ENCODE results near the gene BUD13.
A peak's percentile ranks its signal among the peaks of the same experiment; 100 is the strongest.

Gene BUD13

DNA sequence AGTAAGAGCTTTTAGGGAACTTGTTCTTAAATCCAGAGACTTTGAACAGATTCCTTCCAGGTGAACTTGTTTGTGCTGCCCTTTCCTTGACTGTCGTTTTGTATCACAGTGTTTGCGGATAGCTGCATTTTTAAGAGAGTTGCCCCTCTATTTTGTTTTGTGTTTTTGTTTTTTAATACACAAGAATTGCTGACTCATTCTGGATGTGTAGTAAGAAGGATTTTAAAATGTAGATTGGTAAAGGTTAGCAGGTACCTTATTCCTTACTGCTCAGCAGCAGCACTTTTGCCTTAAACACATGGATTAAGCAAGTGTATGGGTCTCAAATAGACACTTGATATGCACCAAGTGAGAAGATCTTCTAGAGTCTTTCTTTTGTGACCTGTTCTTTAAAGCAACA, 27.8 kb upstream of the BUD13 start:
- Mint-ChIP-seq H3K4me3 (no peak overlapping the region), H3K9me3 (no peaks in the 10 kb centered on the region), H3K4me1 (ENCODE audit: low read depth) (no peaks in the 10 kb centered on the region), H3K27me3 (peaks cover 10% of the 10 kb centered on the region), H3K27ac (no peak overlapping the region), H3K36me3 (ENCODE audit: low read depth) (no peaks in the 10 kb centered on the region)
- intact Hi-C loops (cut with micrococcal nuclease): no loop called here

DNA sequence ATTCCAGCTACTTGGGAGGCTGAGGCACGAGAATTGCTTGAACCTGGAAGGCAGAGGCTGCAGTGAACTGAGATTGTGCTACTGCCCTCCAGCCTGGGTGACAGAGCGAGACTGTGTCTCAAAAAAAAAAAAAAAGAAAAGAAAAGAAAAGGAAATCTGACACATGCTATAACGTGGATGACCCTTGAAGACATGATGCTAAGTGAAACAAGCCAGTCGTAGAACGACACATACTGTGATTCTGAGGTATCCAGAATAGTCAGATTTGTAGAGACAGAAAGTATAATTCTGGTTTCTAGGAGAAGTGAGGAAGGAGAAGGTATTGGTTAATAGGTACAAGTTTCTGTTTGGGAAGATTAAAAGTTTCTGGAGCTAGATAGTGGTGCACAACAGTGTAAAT, 25.6 kb upstream of the BUD13 start:
- Mint-ChIP-seq H3K36me3 (ENCODE audit: low read depth) (no peaks in the 10 kb centered on the region), H3K9me3 (no peaks in the 10 kb centered on the region), H3K27me3 (peaks cover 12% of the 10 kb centered on the region), H3K4me3 (no peak overlapping the region), H3K4me1 (ENCODE audit: low read depth) (no peaks in the 10 kb centered on the region), H3K27ac (no peak overlapping the region)
- intact Hi-C loops (cut with micrococcal nuclease): no loop called here

DNA sequence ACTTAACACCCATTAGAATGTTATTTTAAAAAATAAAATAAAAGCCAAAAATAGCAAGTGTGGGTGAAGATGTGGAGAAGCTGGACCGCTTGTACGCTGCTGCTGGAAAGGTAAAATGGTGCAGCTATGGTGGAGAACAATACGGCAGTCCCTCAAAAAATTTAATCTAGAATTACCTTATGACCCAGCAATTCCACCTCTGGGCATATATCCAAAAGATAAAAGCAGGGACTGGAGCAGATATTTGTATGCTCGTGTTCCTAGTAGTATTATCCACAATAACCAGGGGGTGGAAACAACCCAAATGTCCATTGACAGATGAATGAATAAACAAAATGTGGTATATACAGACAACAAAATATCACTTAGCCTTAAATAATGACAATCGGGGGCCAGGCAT, 25.0 kb upstream of the BUD13 start:
- H3K36me3 Mint-ChIP-seq (ENCODE audit: low read depth): no peaks in the 10 kb centered on the region
- intact Hi-C loops (cut with micrococcal nuclease): no loop called here
- no peak overlapping the region for H3K4me3 Mint-ChIP-seq
- H3K27me3 Mint-ChIP-seq: peaks cover 11% of the 10 kb centered on the region
- H3K4me1 Mint-ChIP-seq (ENCODE audit: low read depth): peaks cover 4% of the 10 kb centered on the region
- no peak overlapping the region for H3K27ac Mint-ChIP-seq
- no peaks in the 10 kb centered on the region for H3K9me3 Mint-ChIP-seq

DNA sequence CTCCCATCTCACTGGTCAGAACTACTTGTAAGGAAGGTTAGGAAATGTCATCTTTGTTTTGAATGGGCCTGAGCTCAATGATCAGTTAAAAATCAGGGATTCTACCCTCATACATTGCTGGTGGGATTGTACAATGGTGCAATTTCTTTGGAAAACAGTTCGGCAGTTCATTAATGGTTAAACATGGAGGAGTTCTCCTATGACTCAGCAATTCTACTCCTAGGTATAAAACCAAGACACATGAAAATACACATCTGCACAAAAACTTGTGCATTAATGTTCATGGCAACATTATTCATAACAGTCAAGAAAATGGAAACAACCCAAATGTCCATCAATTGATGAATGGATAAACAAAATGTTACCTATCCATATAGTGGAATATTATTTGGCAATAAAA, 23.8 kb upstream of the BUD13 start:
- Mint-ChIP-seq H3K27me3 (peaks cover 10% of the 10 kb centered on the region), H3K27ac (no peak overlapping the region), H3K4me3 (no peak overlapping the region), H3K4me1 (ENCODE audit: low read depth) (peaks cover 6% of the 10 kb centered on the region), H3K36me3 (ENCODE audit: low read depth) (no peaks in the 10 kb centered on the region), H3K9me3 (no peaks in the 10 kb centered on the region)
- intact Hi-C loops (cut with micrococcal nuclease): no loop called here

DNA sequence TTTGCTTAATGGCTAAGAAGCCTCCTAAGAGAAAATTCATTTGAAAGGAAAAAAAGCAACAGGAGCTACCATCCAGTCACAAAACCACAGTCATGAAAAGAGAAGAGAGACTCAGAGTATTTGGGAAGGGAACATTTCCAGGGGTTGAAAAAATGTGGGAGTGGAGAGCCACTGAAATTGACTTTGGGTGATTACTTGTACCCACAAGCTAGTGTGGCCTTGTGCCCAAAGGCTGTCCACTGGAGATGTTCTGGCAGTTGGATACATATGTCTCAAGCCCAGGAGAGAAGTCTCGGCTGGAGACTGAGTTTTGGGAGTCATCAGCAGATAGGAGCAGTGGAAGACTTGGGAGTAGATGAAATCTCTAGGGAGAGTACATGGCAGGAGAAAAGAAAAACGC, 22.1 kb upstream of the BUD13 start:
- no peak overlapping the region for H3K4me3 Mint-ChIP-seq
- no peak overlapping the region for H3K27ac Mint-ChIP-seq
- H3K4me1 Mint-ChIP-seq (ENCODE audit: low read depth): peaks cover 16% of the 10 kb centered on the region
- no peaks in the 10 kb centered on the region for H3K36me3 Mint-ChIP-seq (ENCODE audit: low read depth)
- H3K9me3 Mint-ChIP-seq: no peaks in the 10 kb centered on the region
- H3K27me3 Mint-ChIP-seq: peaks cover 18% of the 10 kb centered on the region
- intact Hi-C loops (cut with micrococcal nuclease): loop anchor here (5.0 kb wide), 1 partner anchor 42 kb away; the partner anchor contains the start of gene APOA1

DNA sequence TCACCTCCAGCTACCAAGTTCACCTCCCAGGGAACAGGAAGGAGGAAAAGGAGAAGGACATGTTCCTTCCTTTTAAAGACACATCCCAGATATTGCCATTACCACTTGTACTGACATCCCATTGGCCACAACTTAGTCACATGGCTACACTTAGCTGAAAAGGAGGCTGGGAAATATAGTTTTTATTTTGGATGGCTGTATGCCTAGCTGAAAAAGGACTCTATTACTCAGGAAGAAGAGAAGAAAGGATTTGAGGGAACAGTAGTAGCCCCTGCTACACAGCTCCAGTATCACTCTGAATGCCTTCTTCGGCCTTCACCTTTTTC, 20.9 kb upstream of the BUD13 start:
- H3K27me3 Mint-ChIP-seq: peaks cover 17% of the 10 kb centered on the region
- peaks cover 20% of the 10 kb centered on the region for H3K4me1 Mint-ChIP-seq (ENCODE audit: low read depth)
- no peaks in the 10 kb centered on the region for H3K36me3 Mint-ChIP-seq (ENCODE audit: low read depth)
- intact Hi-C loops (cut with micrococcal nuclease): loop anchor here (5.0 kb wide), 1 partner anchor 44 kb away; the partner anchor contains the start of gene APOA1
- H3K27ac Mint-ChIP-seq: no peak overlapping the region
- no peak overlapping the region for H3K4me3 Mint-ChIP-seq
- H3K9me3 Mint-ChIP-seq: no peaks in the 10 kb centered on the region

DNA sequence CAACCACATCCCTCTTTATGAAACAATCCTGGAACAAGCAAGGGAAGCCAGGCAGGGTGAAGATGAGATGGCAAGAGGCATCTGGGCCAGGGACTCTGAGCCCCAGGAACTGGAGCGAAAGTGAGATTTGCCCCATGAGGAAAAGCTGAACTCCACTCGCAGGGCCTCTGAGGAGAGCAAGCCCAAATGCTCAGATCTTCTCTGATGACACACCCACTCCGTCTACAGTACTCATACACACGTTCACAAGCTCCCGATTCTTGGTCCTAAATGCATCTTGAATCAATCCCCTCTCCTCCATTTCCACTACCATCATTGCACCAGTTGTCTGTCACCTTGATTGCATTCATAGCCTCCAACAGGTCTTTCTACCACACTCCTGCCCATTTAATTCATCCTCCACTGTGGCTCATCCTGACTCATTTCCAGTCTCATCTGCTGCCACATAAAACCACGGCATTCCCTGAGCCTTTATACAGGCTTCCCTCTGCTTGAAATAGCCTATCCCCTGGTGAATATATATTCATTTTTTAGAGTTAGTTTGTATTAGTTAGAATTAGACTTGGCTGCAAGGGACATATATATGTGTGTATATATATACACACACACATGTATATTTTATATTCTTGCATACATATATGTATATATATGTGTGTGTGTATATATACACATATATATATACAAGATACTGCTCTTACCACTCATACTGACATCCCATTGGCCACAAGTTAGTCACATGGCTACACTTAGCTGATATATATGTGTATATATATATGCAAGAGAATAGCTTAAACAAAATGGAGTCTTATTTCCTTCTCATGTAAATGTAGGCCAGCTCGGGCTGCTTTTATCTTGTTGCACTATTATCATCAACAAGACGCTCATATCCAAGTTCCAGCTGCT, 20.3 kb upstream of the BUD13 start:
- Mint-ChIP-seq H3K27me3 (peaks cover 15% of the 10 kb centered on the region), H3K27ac (no peak overlapping the region), H3K9me3 (no peaks in the 10 kb centered on the region), H3K4me3 (no peak overlapping the region), H3K4me1 (ENCODE audit: low read depth) (peaks cover 26% of the 10 kb centered on the region), H3K36me3 (ENCODE audit: low read depth) (peaks cover 5% of the 10 kb centered on the region)
- intact Hi-C loops (cut with micrococcal nuclease): loop anchor here (5.0 kb wide), 1 partner anchor 44 kb away; the partner anchor contains the start of gene APOA1

DNA sequence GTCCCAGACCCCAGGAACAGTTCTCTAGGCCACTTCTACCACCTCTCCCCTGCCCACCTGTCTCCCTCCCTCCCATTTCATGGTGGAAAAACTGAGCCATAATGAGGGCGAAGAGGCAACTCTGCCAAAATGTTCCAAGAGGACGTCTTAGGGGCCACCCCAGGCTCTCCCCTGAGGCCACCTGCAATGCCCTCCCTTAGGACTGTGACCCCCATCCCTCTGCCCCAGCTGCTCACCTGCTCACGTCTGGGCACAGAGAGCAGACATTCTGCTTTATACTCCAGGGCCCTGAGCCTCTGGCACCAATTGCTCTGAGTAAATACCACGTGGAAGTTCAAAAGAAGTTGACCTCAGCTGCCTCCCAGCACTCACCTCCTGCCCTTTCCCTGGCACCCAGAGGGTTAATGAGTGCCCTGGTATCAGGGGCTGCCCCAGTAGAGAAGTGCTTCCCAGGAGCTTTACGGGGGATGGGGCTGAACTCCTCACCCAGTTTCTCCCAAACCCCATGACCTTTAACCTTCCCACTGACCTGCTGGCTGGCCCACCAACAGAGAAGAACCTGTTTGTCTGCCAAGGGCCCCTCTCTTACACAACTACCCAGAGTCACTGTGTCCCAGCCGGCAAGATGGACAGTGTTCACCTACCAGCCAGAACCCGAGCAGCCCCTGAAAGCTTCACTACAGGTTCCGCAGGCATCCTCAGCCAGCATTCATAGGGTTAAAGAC, 19.5 kb upstream of the BUD13 start:
- intact Hi-C loops (cut with micrococcal nuclease): loop anchor here (5.0 kb wide), 1 partner anchor 45 kb away; the partner anchor contains the start of gene APOA1

DNA sequence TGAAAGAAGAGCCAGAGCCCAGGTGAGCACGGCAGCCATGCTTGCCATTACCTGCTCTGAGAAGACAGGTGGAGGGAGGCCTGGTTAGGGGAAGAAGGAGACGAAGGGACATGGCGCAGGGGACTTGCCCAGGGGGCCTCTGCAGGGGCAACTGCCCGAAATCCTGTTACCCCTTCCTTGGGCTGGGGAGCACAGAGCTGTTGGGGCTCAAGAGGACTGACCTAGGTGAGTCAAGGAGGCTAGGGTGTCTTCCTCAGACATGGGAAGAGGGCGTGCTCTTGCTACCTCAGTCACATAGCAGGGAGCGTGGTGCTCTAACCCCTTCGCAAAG, 19.0 kb upstream of the BUD13 start, which contains the start of gene APOA5:
APOA5 (minus strand) TSS at position 67 of the 331 bp plus-strand sequence; CDS start at position 48, 19 bp downstream.
- Mint-ChIP-seq H3K4me3 (no peak within 1 kb of the TSS), H3K27ac (no peak within 1 kb of the TSS), H3K27me3 (peaks cover 15% of the 10 kb centered on the region), H3K4me1 (ENCODE audit: low read depth) (peaks cover 32% of the 10 kb centered on the region), H3K36me3 (ENCODE audit: low read depth) (peaks cover 15% of the 10 kb centered on the region), H3K9me3 (no peaks in the 10 kb centered on the region)
- intact Hi-C loops (cut with micrococcal nuclease): loop anchor here (2.0 to 5.0 kb wide), 2 partner anchors 46 to 315 kb away; partner anchors contain the start of gene APOA1

More for the DNA sequence above, 19.5 kb upstream of the BUD13 start:
- no peak overlapping the region for H3K4me3 Mint-ChIP-seq
- H3K36me3 Mint-ChIP-seq (ENCODE audit: low read depth): peaks cover 10% of the 10 kb centered on the region
- H3K27ac Mint-ChIP-seq: no peak overlapping the region
- H3K27me3 Mint-ChIP-seq: peaks cover 15% of the 10 kb centered on the region
- no peaks in the 10 kb centered on the region for H3K9me3 Mint-ChIP-seq
- H3K4me1 Mint-ChIP-seq (ENCODE audit: low read depth): peaks cover 27% of the 10 kb centered on the region

DNA sequence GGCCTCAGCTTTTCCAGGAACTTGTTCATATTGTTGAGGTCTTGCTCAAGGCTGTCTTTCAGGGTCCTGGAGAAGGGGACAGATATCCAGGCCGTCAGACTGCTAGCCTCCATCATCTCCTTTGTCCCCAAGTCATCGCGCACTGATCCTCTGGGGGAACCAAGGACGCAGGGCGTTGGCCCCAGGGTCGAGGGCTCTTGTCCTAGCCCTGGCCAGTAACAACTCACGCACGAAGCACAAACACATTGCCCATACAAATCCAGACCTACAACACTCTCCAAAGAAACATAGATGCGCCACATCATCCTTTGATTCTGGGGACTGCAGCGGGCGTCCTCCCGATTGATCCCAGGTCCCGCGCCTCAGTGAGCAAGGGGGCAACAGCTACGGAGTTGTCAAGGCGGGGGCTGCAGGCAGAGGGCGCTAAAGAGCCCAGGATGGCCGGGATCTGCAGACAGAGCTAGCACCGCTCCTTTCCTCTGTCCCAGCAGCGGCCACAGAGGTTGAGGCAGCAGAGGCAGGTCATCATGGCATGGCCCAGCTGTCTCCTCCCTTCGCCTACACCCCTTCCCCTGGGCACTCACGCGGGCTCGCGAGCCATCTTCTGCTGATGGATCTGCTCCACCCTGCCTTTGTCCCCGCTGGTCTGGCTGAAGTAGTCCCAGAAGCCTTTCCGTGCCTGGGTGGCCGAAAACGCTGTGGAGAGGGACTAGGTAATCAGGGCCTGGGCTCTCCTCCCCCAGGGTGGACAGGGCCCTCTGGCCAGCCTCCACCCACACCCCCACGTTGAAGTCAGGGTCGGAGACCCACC, 18.4 kb upstream of the BUD13 start:
- Mint-ChIP-seq H3K36me3 (ENCODE audit: low read depth) (peaks cover 15% of the 10 kb centered on the region), H3K27me3 (peaks cover 15% of the 10 kb centered on the region)
- intact Hi-C loops (cut with micrococcal nuclease): loop anchor here (2.0 to 5.0 kb wide), 2 partner anchors 46 to 316 kb away; partner anchors contain the start of gene APOA1

DNA sequence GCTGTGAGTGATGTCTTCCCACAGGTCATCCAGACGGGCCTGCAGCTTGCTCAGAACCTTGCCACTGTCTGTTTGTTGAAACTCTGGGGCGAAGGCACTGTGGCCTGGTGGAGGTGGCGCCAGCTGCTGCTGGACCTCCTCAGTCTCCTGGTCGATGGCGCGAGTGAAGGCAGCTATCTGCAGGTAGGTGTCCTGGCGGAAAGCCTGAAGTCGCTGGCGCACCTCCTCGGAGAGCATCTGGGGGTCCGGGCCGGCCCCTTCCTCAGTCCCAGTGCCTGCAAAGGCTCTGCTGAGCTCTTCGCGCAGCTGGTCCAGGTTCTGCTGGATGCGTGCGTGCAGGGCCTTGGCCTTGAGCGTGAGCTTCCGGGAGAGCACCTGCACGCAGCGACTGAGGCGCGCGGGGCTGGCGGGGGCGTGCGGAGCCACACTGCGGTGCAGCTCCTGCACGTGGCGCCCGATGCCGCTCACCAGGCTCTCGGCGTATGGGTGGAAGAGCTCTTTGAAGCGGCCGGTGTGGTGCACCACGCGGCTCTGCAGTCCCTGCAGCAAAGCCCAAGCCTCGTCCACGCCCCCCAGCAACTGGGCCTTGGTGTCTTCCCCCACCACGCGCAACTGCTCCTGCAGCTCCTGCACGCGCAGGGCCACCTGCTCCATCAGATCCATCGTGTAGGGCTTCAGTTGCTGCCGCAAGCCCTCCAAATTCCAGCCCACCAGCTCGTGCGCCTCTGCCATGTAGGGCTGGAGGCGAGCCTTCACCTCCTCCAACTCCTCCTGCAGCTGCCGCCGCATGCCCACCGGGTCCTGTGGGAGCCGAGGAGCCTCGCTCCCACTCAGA, 17.6 kb upstream of the BUD13 start:
- H3K27ac Mint-ChIP-seq: no peak overlapping the region
- peaks cover 15% of the 10 kb centered on the region for H3K27me3 Mint-ChIP-seq
- peaks cover 23% of the 10 kb centered on the region for H3K36me3 Mint-ChIP-seq (ENCODE audit: low read depth)
- intact Hi-C loops (cut with micrococcal nuclease): loop anchor here (2.0 to 5.0 kb wide), 2 partner anchors 47 to 316 kb away; partner anchors contain the start of gene APOA1
- H3K4me1 Mint-ChIP-seq (ENCODE audit: low read depth): peaks cover 39% of the 10 kb centered on the region
- no peaks in the 10 kb centered on the region for H3K9me3 Mint-ChIP-seq
- H3K4me3 Mint-ChIP-seq: no peak overlapping the region

More for the DNA sequence above, 18.4 kb upstream of the BUD13 start:
- no peaks in the 10 kb centered on the region for H3K9me3 Mint-ChIP-seq
- no peak overlapping the region for H3K4me3 Mint-ChIP-seq
- no peak overlapping the region for H3K27ac Mint-ChIP-seq
- peaks cover 38% of the 10 kb centered on the region for H3K4me1 Mint-ChIP-seq (ENCODE audit: low read depth)

DNA sequence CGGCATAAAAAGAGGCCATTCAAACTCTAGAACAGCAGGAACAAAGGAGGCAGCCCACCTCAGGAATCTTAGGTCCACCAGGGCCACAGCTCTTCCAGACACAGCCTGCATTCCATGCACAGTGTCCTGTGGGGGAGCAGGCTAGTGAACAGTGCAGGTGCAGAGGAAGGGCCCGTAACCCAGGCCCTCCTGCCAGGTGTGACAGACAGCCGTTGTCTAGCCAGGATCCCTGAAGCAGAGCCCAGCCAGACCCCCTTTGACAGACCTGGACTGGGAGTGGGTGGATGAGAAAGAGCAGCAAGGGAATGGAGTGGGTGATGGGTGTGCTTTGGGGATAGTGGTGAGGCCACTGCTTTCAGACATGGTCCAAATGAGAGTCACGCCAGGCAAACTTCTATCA, 16.2 kb upstream of the BUD13 start:
- Mint-ChIP-seq H3K4me1 (ENCODE audit: low read depth) (peaks cover 48% of the 10 kb centered on the region), H3K4me3 (no peak overlapping the region), H3K36me3 (ENCODE audit: low read depth) (peaks cover 37% of the 10 kb centered on the region), H3K27me3 (peaks cover 13% of the 10 kb centered on the region), H3K27ac (peak overlapping the region; percentile 98), H3K9me3 (no peaks in the 10 kb centered on the region)
- intact Hi-C loops (cut with micrococcal nuclease): loop anchor here (1.0 to 5.0 kb wide), 2 partner anchors 16 to 443 kb away; partner anchors contain the start of genes PCSK7 and RNF214
